IPS-18a (cell line): ENCODE results near the gene BLOC1S4.

Experiments
- H3K27ac ChIP-seq: one replicate; pipeline ENCODE4 v1.5.1; 2013; ENCODE audit warnings: low read length
- H3K27me3 ChIP-seq: one replicate; pipeline ENCODE4 v1.6.1; 2013; ENCODE audit warnings: mild to moderate bottlenecking, low read length; ENCODE audit not compliant: control insufficient read depth, insufficient read depth
- H3K36me3 ChIP-seq: one replicate; pipeline ENCODE4 v1.6.1; 2013; ENCODE audit warnings: low read depth, low read length; ENCODE audit not compliant: control insufficient read depth
- H3K4me1 ChIP-seq: one replicate; pipeline ENCODE4 v1.6.1; 2013; ENCODE audit warnings: low read depth, low read length; ENCODE audit not compliant: control insufficient read depth
- H3K4me3 ChIP-seq: one replicate; pipeline ENCODE4 v1.5.1; 2013; ENCODE audit warnings: low read length
- H3K9ac ChIP-seq: one replicate; pipeline ENCODE4 v1.6.1; 2013; ENCODE audit warnings: mild to moderate bottlenecking, low read length, moderate library complexity
- H3K9me3 ChIP-seq: one replicate; pipeline ENCODE4 v1.6.1; 2013; ENCODE audit warnings: low read depth, low read length; ENCODE audit not compliant: control insufficient read depth

The BLOC1S4 gene

GRCh38 chr4:6706173-6706572 is 9.8 kb upstream of the BLOC1S4 start:
- H3K9ac ChIP-seq: no peak overlapping the region
- peaks cover 8% of the 10 kb centered on the region for H3K36me3 ChIP-seq
- H3K9me3 ChIP-seq: no peaks in the 10 kb centered on the region
- peaks cover 8% of the 10 kb centered on the region for H3K4me1 ChIP-seq
- no peak overlapping the region for H3K27ac ChIP-seq
- peaks cover 9% of the 10 kb centered on the region for H3K27me3 ChIP-seq
- no peak overlapping the region for H3K4me3 ChIP-seq

- Histone ChIP-seq H3K27me3 (peaks cover 27% of the 10 kb centered on the region), H3K4me1 (peaks cover 8% of the 10 kb centered on the region), H3K9me3 (no peaks in the 10 kb centered on the region), H3K9ac (peak within 1 kb of the TSS; percentile 92), H3K27ac (peak within 1 kb of the TSS; percentile 66), H3K36me3 (peaks cover 8% of the 10 kb centered on the region), H3K4me3 (peak within 1 kb of the TSS; percentile 90)
Observed at GRCh38 chr4:6709230-6710114, 6.5 kb upstream of the BLOC1S4 start, which contains the start of gene MRFAP1L1. Gene MRFAP1L1 (minus strand): TSS chr4:6709865. CDS start chr4:6709629, 236 bp downstream.

- H3K4me3 ChIP-seq: peak overlapping the region; percentile 90
- no peak overlapping the region for H3K27ac ChIP-seq
- peaks cover 8% of the 10 kb centered on the region for H3K36me3 ChIP-seq
- H3K9me3 ChIP-seq: no peaks in the 10 kb centered on the region
- peak overlapping the region; percentile 92 for H3K9ac ChIP-seq
- H3K27me3 ChIP-seq: peaks cover 32% of the 10 kb centered on the region
- peaks cover 8% of the 10 kb centered on the region for H3K4me1 ChIP-seq
Observed at GRCh38 chr4:6710282-6710681, 5.7 kb upstream of the BLOC1S4 start.

- Histone ChIP-seq H3K9ac (no peak overlapping the region), H3K4me1 (peaks cover 11% of the 10 kb centered on the region), H3K27me3 (peaks cover 32% of the 10 kb centered on the region), H3K4me3 (no peak overlapping the region), H3K36me3 (peaks cover 8% of the 10 kb centered on the region), H3K27ac (no peak overlapping the region), H3K9me3 (no peaks in the 10 kb centered on the region)
Observed at GRCh38 chr4:6710996-6711395, 5.0 kb upstream of the BLOC1S4 start.

- no peak overlapping the region for H3K4me3 ChIP-seq
- no peak overlapping the region for H3K27ac ChIP-seq
- no peaks in the 10 kb centered on the region for H3K36me3 ChIP-seq
- peaks cover 7% of the 10 kb centered on the region for H3K4me1 ChIP-seq
- peaks cover 32% of the 10 kb centered on the region for H3K27me3 ChIP-seq
- H3K9ac ChIP-seq: no peak overlapping the region
- no peaks in the 10 kb centered on the region for H3K9me3 ChIP-seq
Observed at GRCh38 chr4:6714954-6715353, 1.0 kb upstream of the BLOC1S4 start.

- Histone ChIP-seq H3K4me3 (peak overlapping the region; percentile 70), H3K27ac (no peak overlapping the region), H3K9me3 (no peaks in the 10 kb centered on the region), H3K36me3 (no peaks in the 10 kb centered on the region), H3K9ac (no peak overlapping the region), H3K4me1 (peaks cover 7% of the 10 kb centered on the region), H3K27me3 (peaks cover 29% of the 10 kb centered on the region)
Observed at GRCh38 chr4:6715704-6716017, 313 bp upstream of the BLOC1S4 start.

GRCh38 chr4:6716958-6717655 is 1.1 kb downstream of the BLOC1S4 start:
- Histone ChIP-seq H3K27me3 (peaks cover 15% of the 10 kb centered on the region), H3K4me3 (peak overlapping the region; percentile 70), H3K9ac (peak overlapping the region; percentile 72), H3K27ac (no peak overlapping the region), H3K36me3 (no peaks in the 10 kb centered on the region), H3K9me3 (no peaks in the 10 kb centered on the region), H3K4me1 (peaks cover 7% of the 10 kb centered on the region)

DNA sequence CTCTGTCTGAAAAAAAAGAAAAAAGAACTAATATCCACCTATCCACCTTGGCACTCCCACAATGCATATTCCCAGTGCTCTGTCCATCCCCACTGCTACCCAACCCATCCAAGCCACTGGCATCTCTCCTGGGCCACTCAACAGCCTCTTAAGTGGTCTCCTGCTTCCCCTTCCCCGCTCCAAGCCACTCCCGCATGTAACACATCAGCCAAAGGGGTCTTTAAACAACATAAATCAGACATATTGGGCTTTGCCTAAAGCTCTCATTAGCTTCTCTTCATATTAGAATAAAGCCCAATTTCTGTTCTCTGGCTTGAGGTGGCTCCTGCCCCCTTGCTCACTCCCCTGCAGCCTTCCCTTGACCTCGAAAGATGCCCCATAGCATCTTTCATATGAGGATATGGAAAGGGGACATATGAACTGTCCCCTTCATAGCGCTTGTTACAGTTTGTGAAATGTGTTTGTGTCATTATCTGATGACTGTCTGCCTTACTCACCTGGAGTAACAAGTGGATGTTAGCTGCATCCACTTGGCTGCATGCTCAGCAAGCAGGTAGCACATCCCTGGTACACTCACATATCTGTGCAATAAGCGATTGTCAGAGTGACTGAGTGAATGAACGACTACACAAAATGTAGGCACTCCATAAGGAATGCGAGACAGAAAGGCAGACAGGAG is 3.1 kb downstream of the BLOC1S4 start:
- Histone ChIP-seq H3K27me3 (peaks cover 9% of the 10 kb centered on the region), H3K36me3 (no peaks in the 10 kb centered on the region), H3K9me3 (no peaks in the 10 kb centered on the region), H3K9ac (no peak overlapping the region), H3K4me3 (no peak overlapping the region), H3K27ac (no peak overlapping the region), H3K4me1 (peaks cover 7% of the 10 kb centered on the region)

DNA sequence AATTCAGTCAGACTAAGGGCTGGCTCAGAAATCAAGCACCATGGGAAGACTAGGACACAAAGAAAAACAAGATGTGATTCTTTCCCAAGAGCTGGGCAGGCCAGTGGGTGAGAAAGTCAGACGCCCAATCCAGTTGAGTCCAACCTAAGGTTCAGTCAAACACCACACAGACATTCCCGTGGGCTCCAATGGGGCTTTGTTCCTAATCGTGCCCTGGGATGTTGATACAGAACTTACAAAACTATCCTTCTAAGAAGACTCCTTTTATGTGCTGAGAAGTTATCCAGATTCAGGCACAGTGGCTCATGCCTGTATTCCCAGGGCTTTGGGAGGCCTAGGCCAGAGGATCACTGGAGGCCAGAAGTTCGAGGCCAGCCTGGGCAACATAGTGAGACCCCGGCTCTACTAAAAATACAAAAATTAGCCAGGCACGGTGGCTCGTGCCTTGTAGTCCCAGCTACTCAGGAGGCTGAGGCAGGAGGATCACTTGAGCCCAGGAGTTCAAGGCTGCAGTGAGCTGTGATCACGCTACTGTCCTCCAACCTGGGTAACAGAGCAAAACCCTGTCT is 3.7 kb downstream of the BLOC1S4 start:
- H3K4me3 ChIP-seq: no peak overlapping the region
- peaks cover 3% of the 10 kb centered on the region for H3K27me3 ChIP-seq
- H3K9ac ChIP-seq: no peak overlapping the region
- no peaks in the 10 kb centered on the region for H3K9me3 ChIP-seq
- H3K36me3 ChIP-seq: no peaks in the 10 kb centered on the region
- H3K4me1 ChIP-seq: peaks cover 7% of the 10 kb centered on the region
- no peak overlapping the region for H3K27ac ChIP-seq

GRCh38 chr4:6720202-6720699 is 4.3 kb downstream of the BLOC1S4 start:
- H3K9me3 ChIP-seq: no peaks in the 10 kb centered on the region
- H3K9ac ChIP-seq: no peak overlapping the region
- peaks cover 7% of the 10 kb centered on the region for H3K4me1 ChIP-seq
- no peak overlapping the region for H3K27ac ChIP-seq
- no peak overlapping the region for H3K4me3 ChIP-seq
- no peaks in the 10 kb centered on the region for H3K36me3 ChIP-seq
- no peaks in the 10 kb centered on the region for H3K27me3 ChIP-seq

- Histone ChIP-seq H3K27me3 (no peaks in the 10 kb centered on the region), H3K4me1 (peaks cover 4% of the 10 kb centered on the region), H3K9me3 (no peaks in the 10 kb centered on the region), H3K4me3 (no peak overlapping the region), H3K36me3 (no peaks in the 10 kb centered on the region), H3K27ac (no peak overlapping the region), H3K9ac (no peak overlapping the region)
Observed at GRCh38 chr4:6721121-6721520, 5.1 kb downstream of the BLOC1S4 start.
